Measurements from ENCODE around the gene TUBAL3. TPM values are rescaled to one million over a fixed set of nuclear protein-coding genes. Genes with fewer than 3 reads are reported as not detected.

The TUBAL3 gene
- total and polyA plus RNA-seq, 2 donors (not counting 3 experiments of a cell fraction or from before 2014, with no cell fraction given): not detected

- Histone ChIP-seq H3K4me3 (replicated peaks in 1 of 3; ENCODE audit: insufficient read depth in 1 of 3, low read depth in 1 of 3, low read length in 3 of 3) (no peak overlapping the region), H3K27me3 (ENCODE audit: control insufficient read depth in 2 of 2, insufficient read depth in 2 of 2, low read length in 2 of 2) (peaks cover 0 to 2% of the 10 kb centered on the region in 2 experiments), H3K9ac (replicated peaks; ENCODE audit: extremely low read depth, insufficient read depth, low read length) (no peak overlapping the region), H4K20me1 (replicated peaks; ENCODE audit: control insufficient read depth, extremely low read depth, insufficient read depth, low read length) (no peaks in the 10 kb centered on the region), H3K36me3 (ENCODE audit: control insufficient read depth in 2 of 2, extremely low read depth in 1 of 2, insufficient read depth in 2 of 2, low read length in 2 of 2) (no peaks in the 10 kb centered on the region), H3K9me1 (replicated peaks; ENCODE audit: control insufficient read depth, extremely low read depth, insufficient read depth, low read length) (no peaks in the 10 kb centered on the region), H2AFZ (ENCODE audit: low read depth, low read length) (no peak overlapping the region), H3K9me3 (replicated peaks; ENCODE audit: control insufficient read depth, insufficient read depth, low read length) (no peaks in the 10 kb centered on the region), H3K4me2 (ENCODE audit: insufficient read depth, low read length) (no peak overlapping the region), H3K4me1 (ENCODE audit: control insufficient read depth, extremely low read depth, insufficient read depth, low read length) (no peaks in the 10 kb centered on the region), H3K79me2 (ENCODE audit: control insufficient read depth, insufficient read depth, low read length) (no peaks in the 10 kb centered on the region), H3K27ac (ENCODE audit: insufficient read depth, low read depth, low read length) (no peak overlapping the region)
- POLR2A ChIA-PET: no interaction called here
- DNase-seq (ENCODE audit: low read depth, low spot score) (no peak), FAIRE-seq (no peak)
- no peak for TF ChIP-seq MAX (IDR thresholded peaks at IDR 0.05; ENCODE audit: insufficient read depth, insufficient read length)
- no peak for TF ChIP-seq FOS (IDR thresholded peaks at IDR 0.05; ENCODE audit: borderline replicate concordance, insufficient read depth, low read length)
- no peak for TF ChIP-seq POLR2A (IDR thresholded peaks at IDR 0.05; ENCODE audit: low read depth, low read length)
- TF ChIP-seq EZH2 (IDR thresholded peaks at IDR 0.05; ENCODE audit: borderline replicate concordance, low read depth, low read length, severe bottlenecking): no peak
- TF ChIP-seq MYC (IDR thresholded peaks at IDR 0.05; ENCODE audit: low read depth, low read length): no peak
- no peak for TF ChIP-seq POLR2AphosphoS5 (IDR thresholded peaks at IDR 0.05; ENCODE audit: insufficient read depth, low read depth, low read length)
- no peak for TF ChIP-seq JUN (IDR thresholded peaks at IDR 0.05; ENCODE audit: borderline replicate concordance, insufficient read depth, insufficient read length, low read depth)
- TF ChIP-seq CTCF (IDR thresholded peaks at IDR 0.05; ENCODE audit: extremely low read depth in 1 of 2, insufficient read depth in 1 of 2, low read depth in 1 of 2, low read length in 2 of 2): no peak
- TF ChIP-seq GATA2 (IDR thresholded peaks at IDR 0.05; ENCODE audit: insufficient read depth, insufficient read length, low read depth, low read length): no peak
- dilution Hi-C loops (cut with MboI; ENCODE audit: extremely low pct_ligation_motif_present, low sequenced_read_pairs): no loop called here
- intact Hi-C loops (cut with micrococcal nuclease): no loop called here
- no TSS peak for BruUV-seq (replicated peaks)
- CTCF ChIA-PET: no interaction called here
Observed at GRCh38 chr10:5373307-5373706, 31.3 kb downstream of the TUBAL3 start.

Measured in endothelial cell of umbilical vein (primary cell).